ENCODE measurements around the gene DNAJB6. TPM values are rescaled to one million over a fixed set of nuclear protein-coding genes. Genes with fewer than 3 reads are reported as not detected.

The DNAJB6 gene
- total RNA-seq, 1 experiment from 2014 or later: 82.5 TPM

DNA sequence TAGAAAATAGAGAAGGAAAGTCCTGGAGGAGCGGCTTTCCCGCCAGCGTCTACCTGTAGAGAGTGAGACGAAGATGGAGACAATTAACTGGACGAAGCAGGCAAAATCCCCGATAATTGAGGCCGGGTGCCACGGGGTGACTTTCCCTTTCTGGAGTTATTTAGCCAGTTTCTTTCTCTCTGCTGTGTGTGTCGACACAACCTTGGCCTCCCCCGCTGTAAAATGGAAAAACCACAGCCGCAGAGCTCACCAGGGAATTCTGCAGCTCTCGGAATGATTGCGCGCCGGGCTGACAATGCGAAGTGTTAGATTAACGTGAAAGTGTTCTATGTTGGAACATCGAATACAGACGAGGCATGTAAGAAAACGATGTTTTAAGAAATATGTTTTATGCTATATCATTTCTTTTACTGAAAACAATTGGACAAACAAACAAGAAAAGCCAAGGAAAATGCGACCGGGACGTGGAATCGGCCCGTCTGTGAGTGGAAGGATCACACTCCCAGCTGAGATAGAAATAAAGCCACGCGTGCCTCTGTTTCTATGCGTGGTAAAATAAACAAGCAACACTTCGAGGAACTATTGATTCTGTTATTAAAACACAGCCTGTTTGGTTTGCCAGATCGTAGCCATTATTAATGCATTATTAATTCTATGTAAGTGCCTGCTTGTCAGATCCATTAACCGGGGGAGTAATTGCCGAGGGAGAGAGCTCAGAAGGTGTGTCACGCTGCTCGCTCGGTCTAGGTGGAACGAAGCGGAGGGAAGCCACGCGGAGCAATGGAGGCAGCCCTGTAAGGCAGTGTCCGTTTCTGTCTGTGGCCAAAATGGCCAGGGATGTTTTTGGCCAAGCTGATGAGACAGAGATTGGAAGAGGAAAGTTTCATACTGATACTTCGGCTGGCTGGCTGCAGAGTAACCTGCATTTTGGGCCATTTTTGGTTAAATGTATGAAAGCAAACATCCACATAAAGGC lies 129.4 kb downstream of the DNAJB6 start:
- H3K9me2 ChIP-seq (ENCODE audit: insufficient read depth): no peaks in the 10 kb centered on the region
- TF ChIP-seq ELF1 (IDR thresholded peaks at IDR 0.05; ENCODE audit: borderline replicate concordance, low read depth) (no peak), TCF7L2 (IDR thresholded peaks at IDR 0.05; ENCODE audit: borderline replicate concordance, extremely low read depth, insufficient read depth, insufficient read length) (no peak), RAD21 (IDR thresholded peaks at IDR 0.05; ENCODE audit: low read depth) (no peak), SIN3A (IDR thresholded peaks at IDR 0.05; ENCODE audit: low read depth) (no peak), EZH2phosphoT487 (IDR thresholded peaks at IDR 0.05; ENCODE audit: borderline replicate concordance) (no peak), SP1 (IDR thresholded peaks at IDR 0.05; ENCODE audit: low read depth) (no peak)
- TF ChIP-seq, protein P1, sequence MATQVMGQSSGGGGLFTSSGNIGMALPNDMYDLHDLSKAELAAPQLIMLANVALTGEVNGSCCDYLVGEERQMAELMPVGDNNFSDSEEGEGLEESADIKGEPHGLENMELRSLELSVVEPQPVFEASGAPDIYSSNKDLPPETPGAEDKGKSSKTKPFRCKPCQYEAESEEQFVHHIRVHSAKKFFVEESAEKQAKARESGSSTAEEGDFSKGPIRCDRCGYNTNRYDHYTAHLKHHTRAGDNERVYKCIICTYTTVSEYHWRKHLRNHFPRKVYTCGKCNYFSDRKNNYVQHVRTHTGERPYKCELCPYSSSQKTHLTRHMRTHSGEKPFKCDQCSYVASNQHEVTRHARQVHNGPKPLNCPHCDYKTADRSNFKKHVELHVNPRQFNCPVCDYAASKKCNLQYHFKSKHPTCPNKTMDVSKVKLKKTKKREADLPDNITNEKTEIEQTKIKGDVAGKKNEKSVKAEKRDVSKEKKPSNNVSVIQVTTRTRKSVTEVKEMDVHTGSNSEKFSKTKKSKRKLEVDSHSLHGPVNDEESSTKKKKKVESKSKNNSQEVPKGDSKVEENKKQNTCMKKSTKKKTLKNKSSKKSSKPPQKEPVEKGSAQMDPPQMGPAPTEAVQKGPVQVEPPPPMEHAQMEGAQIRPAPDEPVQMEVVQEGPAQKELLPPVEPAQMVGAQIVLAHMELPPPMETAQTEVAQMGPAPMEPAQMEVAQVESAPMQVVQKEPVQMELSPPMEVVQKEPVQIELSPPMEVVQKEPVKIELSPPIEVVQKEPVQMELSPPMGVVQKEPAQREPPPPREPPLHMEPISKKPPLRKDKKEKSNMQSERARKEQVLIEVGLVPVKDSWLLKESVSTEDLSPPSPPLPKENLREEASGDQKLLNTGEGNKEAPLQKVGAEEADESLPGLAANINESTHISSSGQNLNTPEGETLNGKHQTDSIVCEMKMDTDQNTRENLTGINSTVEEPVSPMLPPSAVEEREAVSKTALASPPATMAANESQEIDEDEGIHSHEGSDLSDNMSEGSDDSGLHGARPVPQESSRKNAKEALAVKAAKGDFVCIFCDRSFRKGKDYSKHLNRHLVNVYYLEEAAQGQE (IDR thresholded peaks at IDR 0.05; ENCODE audit: low read depth): no peak
- H4K20me1 ChIP-seq (ENCODE audit: insufficient read depth): no peaks in the 10 kb centered on the region
- ChIA-PET CTCF (interaction anchor here (1.4 kb wide), 1 partner anchor 8 kb away, joined by 3 read pairs; no protein-coding TSS in a partner anchor), POLR2A (no interaction called here), RAD21 (ENCODE audit: low non-redundant PET in 1 of 2, low total read pairs in 2 of 2, uncharacterized antibody in 2 of 2, unreplicated experiment in 2 of 2) (no interaction called here)
- H3K27ac ChIP-seq (ENCODE audit: low read depth, low read length): no peak overlapping the region
- H3K79me2 ChIP-seq (ENCODE audit: insufficient read depth, low read length): no peaks in the 10 kb centered on the region
- H3K4me2 ChIP-seq (ENCODE audit: low read length): no peak overlapping the region
- peaks cover 0 to 10% of the 10 kb centered on the region in 2 experiments; a peak in 1 of 4 replicates for H3K4me1 ChIP-seq (ENCODE audit: control insufficient read depth in 1 of 2, insufficient read depth in 2 of 2, low read length in 2 of 2)
- ATAC-seq: no peak
- 0 out of 2 replicates have a peak, but pooled peaks cover 6% of the 10 kb centered on the region for H3K27me3 ChIP-seq (ENCODE audit: insufficient read depth, low read length)
- DNase-seq (ENCODE audit: low read depth, low spot score): no peak
- H3K9me3 ChIP-seq (ENCODE audit: control insufficient read depth in 1 of 2, insufficient read depth in 1 of 2, low read depth in 1 of 2, low read length in 2 of 2): no peaks in the 10 kb centered on the region
- no peaks in the 10 kb centered on the region for H3K36me3 ChIP-seq (ENCODE audit: control insufficient read depth in 1 of 2, insufficient read depth in 2 of 2, low read length in 2 of 2)
- H3K9ac ChIP-seq (ENCODE audit: low read length): no peak overlapping the region
- no peak overlapping the region for H2AFZ ChIP-seq (ENCODE audit: low read depth, low read length, poor library complexity, severe bottlenecking)
- H3K4me3 ChIP-seq (replicated peaks in 1 of 2; ENCODE audit: low read depth in 1 of 2, low read length in 2 of 2): no peak overlapping the region
- BruUV-seq (replicated peaks): no TSS peak
- intact Hi-C loops (cut with micrococcal nuclease): no loop called here
